GM19467 (cell line): ENCODE results near the gene PTGFRN.

Experiments used
- ATAC-seq: cut with Tn5 transposase; IDR thresholded peaks from one replicate; pipeline ENCODE4 v1.9.1; 2021; ENCODE audit warnings: mild to moderate bottlenecking, moderate library complexity; ENCODE audit not compliant: unreplicated experiment

The PTGFRN gene

DNA sequence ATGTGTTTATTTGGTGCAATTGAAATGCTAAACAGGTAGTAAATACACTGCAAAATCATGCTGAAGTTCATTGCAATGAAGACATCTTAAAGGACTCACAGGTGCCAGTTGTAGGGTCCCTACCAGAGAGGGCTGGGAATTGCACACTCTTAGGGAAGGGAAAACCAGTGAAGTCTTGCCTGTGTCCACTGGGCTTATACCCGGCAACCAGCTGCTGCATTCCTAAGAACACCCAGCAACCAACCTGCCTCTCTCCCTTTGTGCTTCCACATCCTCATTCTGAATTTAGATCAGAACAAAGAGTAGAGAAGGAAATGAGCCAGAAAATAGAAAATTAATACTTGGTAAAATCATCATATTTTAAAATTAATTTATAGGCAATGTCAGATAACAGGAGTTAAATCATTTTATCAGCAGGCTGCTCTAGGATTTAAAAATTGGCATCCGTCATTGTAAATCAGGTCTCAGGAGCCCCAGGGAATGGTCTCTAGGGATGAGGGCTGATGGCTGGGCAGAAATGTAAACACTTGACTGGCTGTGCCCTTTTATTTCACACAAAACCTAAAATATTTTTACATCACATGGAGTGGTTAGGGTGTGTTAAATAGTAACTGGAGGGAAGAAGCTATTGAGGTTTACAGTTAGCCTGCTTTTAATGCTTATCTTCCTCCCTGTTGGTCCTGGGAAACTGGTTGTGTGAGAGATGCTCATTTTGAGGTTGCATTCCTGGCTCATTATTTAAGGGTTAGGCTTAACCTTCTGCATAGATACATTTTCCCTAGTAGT is 31.3 kb downstream of the PTGFRN start:
- no peak for ATAC-seq

DNA sequence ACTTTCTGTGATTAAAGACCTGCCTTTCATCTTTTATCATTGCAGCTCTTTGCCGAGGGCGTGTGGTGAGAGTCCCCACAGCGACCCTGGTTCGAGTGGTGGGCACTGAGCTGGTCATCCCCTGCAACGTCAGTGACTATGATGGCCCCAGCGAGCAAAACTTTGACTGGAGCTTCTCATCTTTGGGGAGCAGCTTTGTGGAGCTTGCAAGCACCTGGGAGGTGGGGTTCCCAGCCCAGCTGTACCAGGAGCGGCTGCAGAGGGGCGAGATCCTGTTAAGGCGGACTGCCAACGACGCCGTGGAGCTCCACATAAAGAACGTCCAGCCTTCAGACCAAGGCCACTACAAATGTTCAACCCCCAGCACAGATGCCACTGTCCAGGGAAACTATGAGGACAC is 32.0 kb downstream of the PTGFRN start:
- no peak for ATAC-seq

- no peak for ATAC-seq
Measured at GRCh38 chr1:116942344-116942743, 32.6 kb downstream of the PTGFRN start.

DNA sequence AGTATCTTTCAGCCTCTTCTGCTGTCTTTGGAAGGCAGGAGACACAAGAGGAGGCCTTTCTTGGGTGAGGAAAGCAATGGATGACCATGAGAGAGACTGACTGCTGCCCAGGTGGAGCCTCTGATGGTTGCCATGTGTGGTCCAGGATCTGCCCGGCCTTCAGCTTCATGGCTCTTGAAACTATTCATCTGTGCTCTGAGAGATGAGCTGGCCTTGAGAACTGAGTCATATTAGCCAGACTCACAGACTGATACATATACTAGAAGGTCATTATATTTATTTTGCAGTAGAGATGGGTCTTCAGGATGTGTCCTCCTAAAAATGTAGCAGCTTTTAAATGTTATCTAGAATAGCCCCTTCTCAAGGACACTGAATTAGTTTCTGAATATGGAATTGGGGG is 33.7 kb downstream of the PTGFRN start:
- no peak for ATAC-seq

DNA sequence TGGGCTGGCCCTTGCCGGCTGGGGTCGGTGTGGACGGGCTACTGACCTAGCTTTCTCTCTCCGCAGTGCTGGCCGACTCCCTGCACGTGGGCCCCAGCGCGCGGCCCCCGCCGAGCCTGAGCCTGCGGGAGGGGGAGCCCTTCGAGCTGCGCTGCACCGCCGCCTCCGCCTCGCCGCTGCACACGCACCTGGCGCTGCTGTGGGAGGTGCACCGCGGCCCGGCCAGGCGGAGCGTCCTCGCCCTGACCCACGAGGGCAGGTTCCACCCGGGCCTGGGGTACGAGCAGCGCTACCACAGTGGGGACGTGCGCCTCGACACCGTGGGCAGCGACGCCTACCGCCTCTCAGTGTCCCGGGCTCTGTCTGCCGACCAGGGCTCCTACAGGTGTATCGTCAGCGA is 34.9 kb downstream of the PTGFRN start:
- ATAC-seq: no peak

- ATAC-seq: no peak
Measured at GRCh38 chr1:116945421-116945820, 35.7 kb downstream of the PTGFRN start.

DNA sequence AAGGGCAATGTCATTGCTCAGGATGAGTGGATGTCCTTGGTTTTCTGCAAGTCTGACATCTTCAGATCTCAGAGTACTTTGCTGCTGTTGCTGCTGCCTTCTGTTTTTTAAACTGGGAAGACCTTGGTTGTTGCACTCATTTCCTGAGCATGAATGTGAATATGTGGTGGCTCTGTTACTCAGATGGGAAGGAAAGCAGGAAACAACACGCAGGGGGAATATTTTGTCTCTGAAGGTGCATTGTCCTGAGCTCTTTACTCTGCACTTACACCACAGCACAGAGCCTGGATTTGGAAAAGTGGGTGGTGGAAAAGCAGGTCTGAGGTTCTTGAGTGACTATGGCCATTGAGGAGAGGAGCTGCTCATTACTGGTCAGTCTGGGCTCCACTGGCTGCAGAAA is 36.3 kb downstream of the PTGFRN start:
- no peak for ATAC-seq

DNA sequence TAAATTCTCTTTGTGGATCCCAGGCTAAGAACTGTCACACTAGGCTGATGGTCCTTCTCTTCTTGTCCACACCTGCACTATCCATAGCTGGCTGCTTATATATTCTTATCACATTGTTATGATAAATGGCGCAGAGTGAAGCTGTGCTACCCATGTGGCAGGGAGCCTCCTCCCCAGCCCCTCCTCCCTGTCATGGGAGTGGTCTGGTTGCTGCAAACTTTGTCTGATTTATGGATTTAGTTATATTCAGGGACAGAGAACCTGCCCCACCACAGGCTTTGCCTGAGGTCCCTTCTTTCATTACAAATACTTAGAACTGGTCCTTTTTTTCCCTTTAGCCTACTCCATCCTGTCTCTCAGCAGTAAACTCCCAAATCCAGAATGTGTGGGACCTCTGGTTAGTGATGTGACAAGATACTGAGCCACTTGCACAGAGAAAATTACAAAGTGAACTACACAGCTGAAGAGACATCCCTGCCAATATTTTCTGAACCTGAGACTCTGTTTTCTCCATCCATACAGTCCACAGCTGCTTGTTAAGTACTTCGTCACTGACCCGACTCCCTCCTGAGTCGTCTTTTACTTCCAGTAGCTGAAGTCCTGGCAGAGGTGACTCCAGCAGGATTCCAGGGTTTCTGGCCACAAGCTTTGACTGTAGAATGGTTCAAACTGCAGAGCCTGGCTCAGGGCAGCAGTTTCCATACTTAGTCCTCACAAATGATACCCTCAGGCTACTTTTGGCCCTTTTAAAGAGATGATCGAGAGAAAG is 37.6 kb downstream of the PTGFRN start:
- no peak for ATAC-seq

DNA sequence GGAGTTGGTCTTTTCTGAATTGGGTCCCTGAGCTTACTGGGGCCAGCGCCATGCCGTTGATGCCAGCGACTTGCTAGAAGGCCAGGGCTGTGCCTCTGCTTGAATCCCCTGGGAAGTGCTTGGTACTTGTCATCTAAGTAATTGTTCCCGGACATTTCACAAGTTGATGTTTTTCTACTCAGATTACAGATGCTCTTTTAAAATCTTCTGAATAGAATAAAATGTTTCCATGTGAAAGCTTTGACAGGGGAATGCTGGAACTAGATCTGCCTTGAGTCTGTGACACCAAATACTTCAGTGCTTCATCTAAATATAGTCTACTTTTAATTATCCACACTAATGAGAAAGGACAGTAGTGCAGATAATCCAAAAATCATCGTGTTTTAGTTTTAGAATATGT is 38.3 kb downstream of the PTGFRN start:
- no peak for ATAC-seq

- no peak for ATAC-seq
Measured at GRCh38 chr1:116948642-116949041, 38.9 kb downstream of the PTGFRN start.

GRCh38 chr1:116949213-116949985 is 39.7 kb downstream of the PTGFRN start:
- ATAC-seq: no peak

DNA sequence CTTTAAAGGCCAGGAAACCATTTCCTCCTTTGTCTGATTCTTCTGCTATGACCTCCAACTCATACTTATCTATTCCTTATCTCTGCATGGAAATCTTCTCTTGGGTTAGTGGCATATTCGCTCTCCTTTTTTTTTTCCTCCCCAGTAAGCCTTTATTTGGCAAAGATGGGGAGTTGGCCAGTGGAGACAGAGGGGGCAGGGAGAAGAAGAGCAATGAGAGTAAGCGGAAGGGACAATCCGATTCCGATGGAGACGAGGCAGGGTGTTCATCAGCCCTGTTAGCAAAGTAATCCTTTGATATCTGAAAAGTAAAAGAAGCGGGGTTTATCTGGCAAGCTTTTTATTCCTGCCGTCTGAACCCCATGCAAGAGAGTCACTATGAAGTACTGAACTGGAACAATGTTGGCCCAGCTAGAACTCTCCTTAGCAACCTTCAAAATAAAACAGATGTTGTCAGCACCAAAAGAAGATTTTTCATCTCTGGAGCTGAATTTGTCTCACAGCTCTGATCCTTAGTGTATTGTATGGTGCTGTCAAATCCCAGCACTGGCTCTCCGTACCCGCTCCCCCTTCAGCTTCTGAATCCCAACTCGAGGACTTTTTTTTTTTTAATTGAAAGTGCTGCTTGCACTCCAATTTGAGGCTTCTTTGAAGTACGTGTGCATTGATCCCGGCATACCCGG is 40.9 kb downstream of the PTGFRN start:
- no peak for ATAC-seq

- no peak for ATAC-seq
Measured at GRCh38 chr1:116951200-116951935, 41.7 kb downstream of the PTGFRN start.

DNA sequence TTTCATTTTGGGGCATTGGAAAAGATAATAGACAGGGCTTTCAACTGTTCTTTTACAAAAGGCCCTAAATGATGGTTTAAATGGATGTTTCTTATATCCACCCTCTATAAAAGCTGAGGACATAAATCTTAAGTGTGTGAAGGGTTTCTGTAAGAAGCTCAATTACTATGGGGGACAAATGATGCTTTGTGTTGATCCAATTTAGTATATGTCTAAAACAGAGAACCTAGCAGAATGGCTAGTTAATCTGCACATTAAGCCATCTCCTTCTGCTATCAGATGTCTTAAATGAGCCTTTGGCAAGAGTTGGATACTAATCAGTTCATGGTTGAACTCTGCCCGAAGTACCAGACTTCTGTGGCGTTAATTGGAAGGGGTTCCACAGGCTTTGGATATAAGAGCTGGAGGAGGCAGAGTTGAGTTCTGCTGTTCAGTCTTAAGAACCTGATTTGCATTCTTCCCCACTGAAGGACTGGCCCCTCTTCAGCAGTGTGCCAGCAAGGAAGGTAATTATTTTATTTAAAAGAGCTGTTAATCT is 43.1 kb downstream of the PTGFRN start:
- ATAC-seq: no peak

DNA sequence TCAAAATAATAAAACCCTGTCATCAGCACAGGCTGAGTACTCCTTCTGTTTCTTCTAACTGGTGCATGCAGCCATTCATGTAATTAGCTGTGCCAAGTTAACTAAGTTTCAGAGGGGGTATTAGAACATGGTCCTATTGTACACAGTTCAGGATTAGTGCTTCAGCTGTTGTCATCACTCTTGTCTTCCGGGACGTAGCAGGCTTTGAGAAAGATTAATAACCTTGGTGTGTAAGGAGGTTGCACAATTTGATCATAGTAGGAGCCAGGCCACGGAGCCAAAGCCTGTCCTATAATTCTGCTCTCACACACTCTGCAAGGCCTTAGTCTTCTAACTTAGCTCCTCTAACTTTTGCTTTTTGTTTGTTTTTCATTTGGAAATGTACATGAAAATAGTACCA is 44.7 kb downstream of the PTGFRN start:
- no peak for ATAC-seq

DNA sequence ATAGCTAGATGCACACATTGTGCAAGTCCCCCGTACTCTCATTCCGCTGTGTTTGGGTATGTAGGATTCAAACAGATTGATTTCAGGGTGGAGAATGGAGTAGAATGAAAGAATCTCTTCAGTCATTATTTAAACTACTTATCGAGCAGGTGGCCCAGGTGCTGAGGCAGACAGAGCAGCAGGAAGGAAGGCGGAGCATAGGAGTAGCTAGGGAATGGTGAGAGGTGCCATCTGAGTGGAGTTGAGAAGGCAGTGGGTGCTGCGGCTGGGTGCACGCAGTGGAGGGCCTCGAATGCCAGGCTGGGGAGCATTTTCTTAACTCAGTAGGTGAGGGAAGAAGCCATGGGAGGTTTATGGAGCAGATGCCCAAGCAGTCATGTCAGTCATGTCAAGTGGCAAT is 46.7 kb downstream of the PTGFRN start:
- no peak for ATAC-seq

GRCh38 chr1:116957646-116958045 is 47.9 kb downstream of the PTGFRN start:
- no peak for ATAC-seq

- no peak for ATAC-seq
Measured at GRCh38 chr1:116958110-116958509, 48.4 kb downstream of the PTGFRN start.

GRCh38 chr1:116958977-116959376 is 49.3 kb downstream of the PTGFRN start:
- ATAC-seq: no peak

DNA sequence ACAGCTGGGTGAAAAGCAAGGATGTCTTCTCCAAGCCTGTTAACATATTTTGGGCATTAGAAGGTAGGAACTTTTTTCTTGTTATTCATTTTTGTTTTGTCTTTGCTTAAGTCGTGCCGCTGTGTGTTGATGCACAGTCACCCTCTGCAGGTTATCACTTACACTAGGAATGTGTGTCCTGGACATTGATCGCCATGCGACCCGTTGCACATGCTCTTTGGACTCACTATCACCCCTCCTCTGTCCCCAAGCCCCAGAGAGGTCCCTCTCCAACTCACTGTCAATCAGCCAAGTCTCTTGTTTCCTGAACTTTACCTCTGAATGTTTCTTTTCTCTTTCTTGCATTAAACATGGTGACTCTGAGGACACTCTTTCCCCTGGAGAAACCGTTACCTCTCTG is 51.9 kb downstream of the PTGFRN start:
- no peak for ATAC-seq
